ENCODE measurements around the gene TADA3. TPM values are rescaled to one million over a fixed set of nuclear protein-coding genes. Genes with fewer than 3 reads are reported as not detected.

TADA3 gene, protein sequence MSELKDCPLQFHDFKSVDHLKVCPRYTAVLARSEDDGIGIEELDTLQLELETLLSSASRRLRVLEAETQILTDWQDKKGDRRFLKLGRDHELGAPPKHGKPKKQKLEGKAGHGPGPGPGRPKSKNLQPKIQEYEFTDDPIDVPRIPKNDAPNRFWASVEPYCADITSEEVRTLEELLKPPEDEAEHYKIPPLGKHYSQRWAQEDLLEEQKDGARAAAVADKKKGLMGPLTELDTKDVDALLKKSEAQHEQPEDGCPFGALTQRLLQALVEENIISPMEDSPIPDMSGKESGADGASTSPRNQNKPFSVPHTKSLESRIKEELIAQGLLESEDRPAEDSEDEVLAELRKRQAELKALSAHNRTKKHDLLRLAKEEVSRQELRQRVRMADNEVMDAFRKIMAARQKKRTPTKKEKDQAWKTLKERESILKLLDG
- total RNA-seq, result 10 to 100 TPM; 38.5 to 59.6 (median 42.9) TPM
- polyA plus RNA-seq, result 10 to 100 TPM; 48.7 to 51.4 TPM
- long read RNA-seq, donor 1, transcript TADA3-201 (9 exons, 2,355 nt), result major isoform, 39 of 66 reads
- long read RNA-seq, donor 1, partial matches to known transcripts, result 21 of 66 reads
- long read RNA-seq, donor 1, other reads (novel, unspliced or antisense), result 6 of 66 reads
- long read RNA-seq, donor 2, transcript TADA3-201 (9 exons, 2,355 nt), result major isoform, 46 of 59 reads
- long read RNA-seq, donor 2, partial matches to known transcripts, result 13 of 59 reads
- long read RNA-seq, donor 2, other reads (novel, unspliced or antisense), result 0 of 59 reads
- long read RNA-seq, donor 3, transcript TADA3-201 (9 exons, 2,355 nt), result major isoform, 73 of 92 reads
- long read RNA-seq, donor 3, partial matches to known transcripts, result 11 of 92 reads
- long read RNA-seq, donor 3, other reads (novel, unspliced or antisense), result 3 of 92 reads

DNA sequence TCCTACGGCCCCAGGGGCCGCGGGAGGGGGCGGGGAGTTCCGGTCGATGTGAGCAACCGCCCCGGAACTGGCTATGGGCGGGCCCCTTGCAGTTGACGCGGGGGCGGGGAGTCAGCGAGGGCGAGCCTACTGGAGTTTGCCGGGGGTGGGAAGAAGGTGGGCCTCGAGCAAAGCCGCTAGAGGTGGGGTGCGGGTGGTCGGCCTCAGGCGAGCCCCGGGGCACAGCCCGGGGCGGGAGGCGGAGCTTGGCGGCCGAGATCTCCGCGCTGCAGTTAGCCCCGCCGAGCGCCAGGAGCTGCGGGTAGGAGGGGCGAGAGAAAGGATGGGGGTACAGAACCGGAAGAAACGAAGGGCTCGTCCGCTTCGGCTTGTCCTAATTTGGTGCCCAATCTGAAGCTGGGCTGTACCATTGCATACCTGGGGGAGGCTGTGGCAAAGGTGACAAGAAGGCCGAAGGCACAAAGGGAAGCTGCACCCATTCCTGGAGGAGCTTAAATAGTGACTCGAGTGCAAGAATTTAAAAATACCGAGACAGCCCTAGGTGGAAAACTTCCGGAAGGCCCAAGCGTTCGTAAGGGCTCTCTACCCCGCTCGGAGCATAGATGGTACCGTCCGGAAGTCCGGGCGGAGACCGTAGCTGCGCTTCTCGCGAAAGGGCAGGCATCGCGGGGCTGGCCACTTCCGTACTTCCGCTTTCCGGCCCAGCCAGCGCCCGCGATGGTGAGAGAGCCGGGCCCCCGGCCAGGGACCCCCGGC, at the start of gene TADA3, which contains the start of gene ARPC4:
TADA3 (minus strand) TSS at position 69 of the 756 bp plus-strand sequence. CDS start 1,007 bp downstream, outside the sequence.
ARPC4 (plus strand) TSS at position 678 of the 756 bp plus-strand sequence; CDS start at position 718, 40 bp downstream.
- DNase-seq, result peak; percentile 94
- H3K9me3 ChIP-seq, result no peaks in the 10 kb centered on the region
- intact Hi-C loops (cut with DNase I), result loop anchor here in 5 of 10 donors (2.0 to 5.0 kb wide), 5 partner anchors 40 to 140 kb away; partner anchors contain the start of genes BRPF1 (in 2 of the 5) and OGG1 (in 1 of the 5)
- peaks cover 0 to 70% (median 10%) of the 10 kb centered on the region in 9 donors for H3K36me3 ChIP-seq
- no peaks in the 10 kb centered on the region for H3K27me3 ChIP-seq
- TF ChIP-seq, protein P1, sequence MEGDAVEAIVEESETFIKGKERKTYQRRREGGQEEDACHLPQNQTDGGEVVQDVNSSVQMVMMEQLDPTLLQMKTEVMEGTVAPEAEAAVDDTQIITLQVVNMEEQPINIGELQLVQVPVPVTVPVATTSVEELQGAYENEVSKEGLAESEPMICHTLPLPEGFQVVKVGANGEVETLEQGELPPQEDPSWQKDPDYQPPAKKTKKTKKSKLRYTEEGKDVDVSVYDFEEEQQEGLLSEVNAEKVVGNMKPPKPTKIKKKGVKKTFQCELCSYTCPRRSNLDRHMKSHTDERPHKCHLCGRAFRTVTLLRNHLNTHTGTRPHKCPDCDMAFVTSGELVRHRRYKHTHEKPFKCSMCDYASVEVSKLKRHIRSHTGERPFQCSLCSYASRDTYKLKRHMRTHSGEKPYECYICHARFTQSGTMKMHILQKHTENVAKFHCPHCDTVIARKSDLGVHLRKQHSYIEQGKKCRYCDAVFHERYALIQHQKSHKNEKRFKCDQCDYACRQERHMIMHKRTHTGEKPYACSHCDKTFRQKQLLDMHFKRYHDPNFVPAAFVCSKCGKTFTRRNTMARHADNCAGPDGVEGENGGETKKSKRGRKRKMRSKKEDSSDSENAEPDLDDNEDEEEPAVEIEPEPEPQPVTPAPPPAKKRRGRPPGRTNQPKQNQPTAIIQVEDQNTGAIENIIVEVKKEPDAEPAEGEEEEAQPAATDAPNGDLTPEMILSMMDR (IDR thresholded peaks at IDR 0.05), result peak in 1 of 9 donors; percentile 20
- peaks cover 5 to 51% (median 35%) of the 10 kb centered on the region in 9 donors for H3K4me1 ChIP-seq
- peak; percentile 93 to 97 (median 94) for ATAC-seq
- H3K27ac ChIP-seq, result peak within 1 kb of the TSS; percentile 91 to 98 (median 97)
- H3K4me3 ChIP-seq, result peak within 1 kb of the TSS; percentile 63 to 100 (median 80)
- 0 to 1% methylated on average over 60 to 65 of the region's 65 CpGs for WGBS, 2 donors

DNA sequence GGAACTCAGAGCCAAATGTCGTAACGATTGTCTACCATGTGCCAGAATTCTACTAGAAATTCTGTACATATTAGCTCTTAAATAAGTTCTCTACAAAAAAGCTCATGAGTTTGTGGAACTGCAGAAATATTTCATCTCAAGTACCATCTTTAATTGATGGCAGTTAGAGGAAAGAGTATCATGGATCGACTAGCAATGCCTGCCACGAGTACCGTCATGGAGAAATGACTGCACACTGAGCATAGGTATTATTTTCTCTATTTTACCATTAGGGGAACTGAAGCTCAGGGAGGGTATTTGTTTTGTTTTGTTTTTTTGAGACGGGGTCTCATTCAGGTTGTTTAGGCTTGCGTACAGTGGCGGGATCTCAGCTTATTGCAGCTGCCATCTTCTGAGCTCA, 48.7 kb upstream of the TADA3 start:
- 80 to 82% methylated on average over 8 of the region's 8 CpGs for WGBS, 2 donors
- intact Hi-C loops (cut with DNase I), result loop anchor here in 3 of 10 donors (5.0 to 10.0 kb wide), 4 partner anchors 74 to 184 kb away; partner anchors contain the start of genes IL17RC (in 2 of the 3) and FANCD2 (in 1 of the 3)
- H3K4me1 ChIP-seq, result peaks cover 0 to 21% (median 10%) of the 10 kb centered on the region in 9 donors
- ATAC-seq, result no peak
- no peaks in the 10 kb centered on the region for H3K9me3 ChIP-seq
- no peak overlapping the region for H3K27ac ChIP-seq
- no peak for DNase-seq
- H3K36me3 ChIP-seq, result peaks cover 0 to 52% (median 8%) of the 10 kb centered on the region in 9 donors
- TF ChIP-seq, protein P1 (IDR thresholded peaks at IDR 0.05), result no peak
- no peak overlapping the region for H3K4me3 ChIP-seq
- no peaks in the 10 kb centered on the region for H3K27me3 ChIP-seq

DNA sequence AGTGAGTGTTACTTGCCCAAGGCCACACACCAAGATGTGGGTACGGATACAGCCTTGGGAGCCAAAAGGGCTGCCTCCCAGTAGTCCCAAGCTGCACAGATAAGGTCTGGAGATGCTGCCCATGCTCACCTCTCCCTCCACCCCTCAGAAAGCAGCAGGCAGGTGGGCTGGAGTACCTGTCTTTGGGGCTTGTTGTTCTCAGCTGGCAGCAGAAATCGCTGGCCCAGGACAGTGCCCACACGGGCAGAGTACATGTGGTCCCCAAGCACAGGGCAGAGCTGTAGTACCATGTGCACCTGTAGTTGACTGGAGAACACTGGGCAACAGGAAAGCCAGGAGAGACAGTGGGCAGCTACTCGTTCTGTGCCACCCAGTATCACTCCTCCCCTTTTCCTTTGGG, 46.6 kb upstream of the TADA3 start:
- Histone ChIP-seq H3K4me3 (no peak overlapping the region), H3K9me3 (no peaks in the 10 kb centered on the region), H3K36me3 (peaks cover 0 to 74% (median 8%) of the 10 kb centered on the region in 9 donors), H3K27me3 (no peaks in the 10 kb centered on the region), H3K27ac (no peak overlapping the region), H3K4me1 (peaks cover 0 to 14% (median 9%) of the 10 kb centered on the region in 9 donors)
- TF ChIP-seq, protein P1 (IDR thresholded peaks at IDR 0.05), result no peak
- DNase-seq (no peak), ATAC-seq (no peak)
- 77 to 86% methylated on average over 4 of the region's 4 CpGs for WGBS, 2 donors
- intact Hi-C loops (cut with DNase I), result no loop called here
